SK-N-MC (cell line): Measurements from ENCODE around the gene LY6G6C.

ENCODE experiments used
- DNase-seq: peaks from one replicate; pipeline ENCODE4 v3.0.0-alpha.2; 2011; ENCODE audit warnings: low read depth, low spot score
- H3K27ac ChIP-seq: fragments of 200-600 bp; sonication (generic); 2 replicates; pipeline ENCODE4 v1.5.1; 2016; ENCODE audit warnings: mixed run types
- H3K36me3 ChIP-seq: fragments of 200-600 bp; sonication (generic); 2 replicates; pipeline ENCODE4 v1.6.1; 2017; ENCODE audit warnings: antibody characterized with exemption, low read length, mixed read lengths; ENCODE audit not compliant: insufficient read depth
- H3K4me3 ChIP-seq: fragments of 200-600 bp; sonication (generic); 2 replicates; pipeline ENCODE4 v1.5.1; 2016
- H3K9ac ChIP-seq: fragments of 200-600 bp; sonication (generic); 2 replicates; pipeline ENCODE4 v1.8.0; 2017; ENCODE audit warnings: mixed run types, mixed read lengths; ENCODE audit not compliant: insufficient read length
- H3K9me3 ChIP-seq: fragments of 200-600 bp; sonication (generic); 2 replicates; pipeline ENCODE4 v1.6.1; 2017; ENCODE audit warnings: low read depth, mild to moderate bottlenecking, antibody characterized with exemption, low read length, moderate library complexity, mixed read lengths
- EZH2 ChIP-seq: fragments of 200-600 bp; sonication (generic); IDR thresholded peaks from one replicate; pipeline ENCODE4 v1.6.1; 2017; ENCODE audit warnings: antibody characterized with exemption
- FOXP2 ChIP-seq: optimal IDR thresholded peaks from 2 replicates; pipeline ENCODE3; 2011; ENCODE audit warnings: mild to moderate bottlenecking, moderate library complexity; ENCODE audit not compliant: insufficient read depth; ENCODE audit errors: extremely low read length, control extremely low read depth
- POLR2AphosphoS5 ChIP-seq: IDR thresholded peaks from 2 replicates; pipeline ENCODE4 v1.6.1; 2012; ENCODE audit warnings: mild to moderate bottlenecking, low read depth, low read length, borderline replicate concordance

Gene LY6G6C

GRCh38 chr6:31669676-31670075 lies 51.9 kb downstream of the LY6G6C start, which contains the start of gene LY6G5B:
Gene LY6G5B (plus strand): TSS chr6:31669976. CDS start chr6:31670951, 975 bp downstream.
- Histone ChIP-seq H3K36me3 (peaks cover 59% of the 10 kb centered on the region), H3K27ac (no peak within 1 kb of the TSS), H3K9ac (no peak within 1 kb of the TSS)

More at GRCh38 chr6:31669676-31670075, 51.9 kb downstream of the LY6G6C start, which contains the start of gene LY6G5B:
- TF ChIP-seq POLR2AphosphoS5 (no peak), EZH2 (no peak), FOXP2 (no peak)
- Histone ChIP-seq H3K9me3 (no peaks in the 10 kb centered on the region), H3K4me3 (no peak within 1 kb of the TSS)
- no peak for DNase-seq
